K562 (cell line): ENCODE results near the gene TMEM234.

Experiments used
- HES1 ChIP-seq: fragments of 450-650 bp; IDR thresholded peaks from 2 replicates; pipeline ENCODE4 v1.6.1; 2016; ENCODE audit warnings: low read depth, mild to moderate bottlenecking, moderate library complexity
- POLR2AphosphoS5 ChIP-seq: IDR thresholded peaks from 2 replicates; pipeline ENCODE4 v1.6.1; 2011; ENCODE audit warnings: mild to moderate bottlenecking, low read depth, low read length, moderate library complexity; ENCODE audit not compliant: control insufficient read depth, insufficient read depth
- PYGO2 ChIP-seq: fragments of 450-650 bp; IDR thresholded peaks from 2 replicates; pipeline ENCODE4 v1.6.1; 2016; ENCODE audit warnings: mild to moderate bottlenecking, missing genetic modification characterization, moderate library complexity, missing compliant biosample characterization
- TAF1 ChIP-seq: IDR thresholded peaks from 2 replicates; pipeline ENCODE4 v1.6.1; 2011; ENCODE audit warnings: mild to moderate bottlenecking, low read length, moderate library complexity; ENCODE audit not compliant: insufficient read depth, control insufficient read depth, severe bottlenecking; ENCODE audit errors: extremely low read depth

- TF ChIP-seq TAF1 (no peak), POLR2AphosphoS5 (no peak), PYGO2 (tag) (no peak), HES1 (no peak)
Observed at GRCh38 chr1:32182060-32182459, 40.1 kb downstream of the TMEM234 start.
